K562 (cell line): ENCODE data around the gene AFAP1. TPM values are rescaled to one million over a fixed set of nuclear protein-coding genes. Genes with fewer than 3 reads are reported as not detected.

Experiments used
- ATAC-seq: fragments of 200-7000 bp; cut with Tn5 transposase; 3 replicates; pipeline ENCODE4 v1.9.1; 2020; ENCODE audit warnings: moderate library complexity
- BruUV-seq: library from RNA; stranded (reverse); fragments of 400-500 nt; replicated peaks from 2 replicates; lab custom pipeline; 2021; lab: Mats Ljungman, UMichigan
- CTCF ChIA-PET: fragments of 300-600 bp; formaldehyde crosslinking; extraction: SDS; loops from one replicate; lab custom pipeline; 2021; ENCODE audit warnings: low intra/inter-chr PET ratio; lab: Yijun Ruan, JAX
- POLR2A ChIA-PET: fragments of 300-600, 350-650 bp; sonication (Branson Sonifier 250); formaldehyde crosslinking; extraction: SDS; loops from one replicate; lab custom pipeline; 2021; ENCODE audit warnings: antibody characterized with exemption, inconsistent platforms; lab: Yijun Ruan, JAX
- DNase-seq, 4 experiments: peaks; one replicate each; pipeline versions ENCODE4 v3.0.0 to v3.0.0-alpha.2; 2011 to 2018; ENCODE audit warnings: low spot score in 3 of 4, mixed read lengths in 3 of 4; ENCODE audit errors: extremely low read depth in 1 of 4
- FAIRE-seq: peaks from 2 replicates; lab custom pipeline; 2011; peaks lifted over from hg19 to GRCh38; lab: Jason Lieb, UNC
- H2AFZ ChIP-seq: 2 replicates; pipeline ENCODE4 v1.6.0; 2011; ENCODE audit warnings: low read depth, low read length, control low read depth, inconsistent platforms
- H3K27ac ChIP-seq: fragments of 200-600 bp; 3 replicates; pipeline ENCODE4 v1.8.0; 2011; ENCODE audit warnings: low read depth, mild to moderate bottlenecking, control low read depth, inconsistent platforms, low read length, moderate library complexity, mixed read lengths; ENCODE audit errors: extremely low read depth
- H3K27me3 ChIP-seq, 2 experiments: fragments of 300-600 bp in 1 of 2; 2 replicates in 1 of 2; 3 replicates in 1 of 2; pipeline versions ENCODE4 v1.6.0 to v1.8.0; 2011; ENCODE audit warnings: inconsistent platforms in 2 of 2, low read length in 2 of 2, mild to moderate bottlenecking in 1 of 2, mixed read lengths in 1 of 2, moderate library complexity in 1 of 2; ENCODE audit not compliant: control insufficient read depth in 2 of 2, insufficient read depth in 2 of 2
- H3K36me3 ChIP-seq: fragments of 300-600 bp; 3 replicates; pipeline ENCODE4 v1.8.0; 2011; ENCODE audit warnings: mild to moderate bottlenecking, low read length, inconsistent platforms; ENCODE audit not compliant: control insufficient read depth, insufficient read depth
- H3K4me1 ChIP-seq, 2 experiments: fragments of 200-600 bp in 1 of 2; replicated peaks in 1 of 2; 2 replicates in 1 of 2; 3 replicates in 1 of 2; pipeline versions ENCODE4 v1.5.1 to v1.8.0; 2011; ENCODE audit warnings: inconsistent platforms in 2 of 2, low read length in 2 of 2, mild to moderate bottlenecking in 1 of 2, mixed read lengths in 1 of 2, moderate library complexity in 1 of 2; ENCODE audit not compliant: control insufficient read depth in 2 of 2, insufficient read depth in 2 of 2
- H3K4me2 ChIP-seq: 2 replicates; pipeline ENCODE4 v1.6.1; 2011; ENCODE audit warnings: low read length, control low read depth, inconsistent platforms, mixed read lengths; ENCODE audit not compliant: insufficient read depth
- H3K4me3 ChIP-seq: fragments of 200-600 bp; sonication (generic), shearing (Covaris generic); 2 replicates; pipeline ENCODE4 v1.5.1; 2016; ENCODE audit warnings: control low read depth, inconsistent platforms
- H3K79me2 ChIP-seq: fragments of 200-600 bp; 3 replicates; pipeline ENCODE4 v1.8.0; 2011; ENCODE audit warnings: low read length, inconsistent platforms; ENCODE audit not compliant: control insufficient read depth, insufficient read depth
- H3K9ac ChIP-seq, 2 experiments: 2 replicates each; pipeline versions ENCODE4 v1.6.0 to v1.6.1; 2011; ENCODE audit warnings: low read depth in 2 of 2, low read length in 2 of 2, control low read depth in 1 of 2, inconsistent platforms in 1 of 2, mild to moderate bottlenecking in 1 of 2, mixed read lengths in 1 of 2; ENCODE audit not compliant: insufficient read depth in 1 of 2
- H3K9me1 ChIP-seq: one replicate; pipeline ENCODE4 v1.6.0; 2011; ENCODE audit warnings: inconsistent platforms, mild to moderate bottlenecking, low read length, moderate library complexity; ENCODE audit not compliant: control insufficient read depth, insufficient read depth
- H3K9me3 ChIP-seq: replicated peaks from 2 replicates; pipeline ENCODE4 v1.5.1; 2011; ENCODE audit warnings: low read depth, low read length, inconsistent platforms; ENCODE audit not compliant: control insufficient read depth, insufficient read depth
- H4K20me1 ChIP-seq: replicated peaks from 2 replicates; pipeline ENCODE4 v1.6.1; 2011; ENCODE audit warnings: low read length, inconsistent platforms, mixed read lengths; ENCODE audit not compliant: control insufficient read depth, insufficient read depth
- BDP1 ChIP-seq: IDR thresholded peaks from 3 replicates; pipeline ENCODE4 v1.6.1; 2011; ENCODE audit not compliant: insufficient read length, insufficient read depth
- BHLHE40 ChIP-seq: IDR thresholded peaks from 2 replicates; pipeline ENCODE4 v1.6.1; 2011; ENCODE audit warnings: low read length, improper control_type of control experiment
- BRCA1 ChIP-seq, 2 experiments: fragments of 450-650 bp in 1 of 2; sonication (generic) in 1 of 2; formaldehyde crosslinking in 1 of 2; IDR thresholded peaks; 2 replicates each; pipeline versions ENCODE4 v1.5.0 to v1.6.1; 2017 to 2020; ENCODE audit warnings: mild to moderate bottlenecking in 1 of 2, missing genetic modification reagents in 1 of 2
- CREB1 ChIP-seq, 2 experiments: sonication (generic) in 1 of 2; formaldehyde crosslinking in 1 of 2; IDR thresholded peaks; 2 replicates each; pipeline versions ENCODE4 v1.6.1 to v1.8.0; 2012 to 2022; ENCODE audit warnings: inconsistent platforms in 1 of 2, mild to moderate bottlenecking in 1 of 2, missing genetic modification reagents in 1 of 2, moderate library complexity in 1 of 2
- E2F3 ChIP-seq: fragments of 250-450 bp; sonication (Bioruptor Pico); IDR thresholded peaks from 2 replicates; pipeline ENCODE4 v1.4.0; 2020; ENCODE audit warnings: mild to moderate bottlenecking
- EP400 ChIP-seq: fragments of 450-650 bp; IDR thresholded peaks from 2 replicates; pipeline ENCODE4 v1.6.1; 2017; ENCODE audit warnings: antibody characterized with exemption, mild to moderate bottlenecking, moderate library complexity
- HNRNPK ChIP-seq: fragments of 200-400 bp; formaldehyde crosslinking; IDR thresholded peaks from one replicate; pipeline ENCODE4 v1.6.1; 2018; ENCODE audit warnings: mild to moderate bottlenecking, low read depth, low read length; ENCODE audit not compliant: poor library complexity, severe bottlenecking
- HSF4 ChIP-seq: fragments of 250-450 bp; sonication (Bioruptor Pico); IDR thresholded peaks from 2 replicates; pipeline ENCODE4 v2.1.2; 2022; ENCODE audit warnings: mild to moderate bottlenecking, moderate library complexity, borderline replicate concordance
- MCM7 ChIP-seq, 2 experiments: fragments of 450-650 bp; IDR thresholded peaks; 2 replicates each; pipeline ENCODE4 v1.6.1; 2016 to 2018
- MECOM ChIP-seq: fragments of 250-450 bp; sonication (Bioruptor Pico); IDR thresholded peaks from 2 replicates; pipeline ENCODE4 v1.8.0; 2022; ENCODE audit warnings: inconsistent platforms
- NFE2 ChIP-seq: IDR thresholded peaks from 2 replicates; pipeline ENCODE4 v1.6.1; 2014; ENCODE audit warnings: antibody characterized with exemption, low read depth
- RBM14 ChIP-seq: fragments of 200-400 bp; formaldehyde crosslinking; IDR thresholded peaks from 2 replicates; pipeline ENCODE4 v1.6.1; 2018; ENCODE audit warnings: low read depth, mild to moderate bottlenecking, low read length, moderate library complexity, borderline replicate concordance; ENCODE audit not compliant: insufficient read depth
- SAFB ChIP-seq: fragments of 200-400 bp; formaldehyde crosslinking; IDR thresholded peaks from 2 replicates; pipeline ENCODE4 v1.6.1; 2017; ENCODE audit warnings: low read depth, low read length, borderline replicate concordance
- TAF1 ChIP-seq: IDR thresholded peaks from 2 replicates; pipeline ENCODE4 v1.6.1; 2011; ENCODE audit warnings: mild to moderate bottlenecking, low read length, moderate library complexity; ENCODE audit not compliant: insufficient read depth, control insufficient read depth, severe bottlenecking; ENCODE audit errors: extremely low read depth
- ZNF707 ChIP-seq: fragments of 250-450 bp; sonication (Bioruptor Pico); conservative IDR thresholded peaks from 2 replicates; pipeline ENCODE4 v1.8.0; 2022; ENCODE audit warnings: inconsistent platforms, mild to moderate bottlenecking, moderate library complexity
- WGBS: fragments of 100-300 bp; shearing (Covaris generic); methylation state at CpG from one replicate; pipeline ENCODE4 v1.1.6; 2016; ENCODE audit warnings: low coverage, mixed read lengths; ENCODE audit not compliant: insufficient coverage; ENCODE audit errors: missing lambda C conversion rate; 5-methylcytosine and 5-hydroxymethylcytosine counted together
- in situ Hi-C: fragments of 300-500 bp; cut with MboI; formaldehyde crosslinking; loops from 4 replicates; pipeline ENCODE4 v1.15.0; 2018; ENCODE audit warnings: inconsistent platforms, mixed read lengths
- intact Hi-C: fragments of 100-400 bp; cut with micrococcal nuclease; formaldehyde crosslinking; loops from 2 replicates; pipeline ENCODE4 v1.14.2; 2022
- polyA plus RNA-seq, 8 experiments: library from polyadenylated mRNA; depleted of rRNA in 4 of 8; stranded (reverse) in 5 of 8; unstranded in 3 of 8; fragments of >200 nt; fragmentation: Nextera tagmentation in 2 of 8; fragmentation: Illumina TruSeq in 1 of 8; extraction: Ambion mirVana in 2 of 8; extraction: Trizol in 1 of 8; gene quantifications; 2 replicates each; pipeline versions ENCODE4 v1.2.1 to v1.2.3, GENCODE V29; 2011 to 2014; ENCODE audit warnings: inconsistent platforms in 1 of 8, missing spikeins in 1 of 8
- total RNA-seq, 7 experiments: library from RNA; depleted of rRNA in 6 of 7; stranded (reverse); fragments of >200 nt in 6 of 7; fragmentation: Illumina TruSeq in 2 of 7; extraction: Trizol in 2 of 7; gene quantifications; 2 replicates each; pipeline versions ENCODE4 v1.2.1 to v1.2.3, GENCODE V29; 2011 to 2021; ENCODE audit warnings: low replicate concordance in 1 of 7
- TF ChIP-seq, protein P1 (sequence below), 3 experiments: IDR thresholded peaks in 2 of 3; conservative IDR thresholded peaks in 1 of 3; 2 replicates each; pipeline ENCODE4 v1.5.1; 2011 to 2012; ENCODE audit warnings: low read length in 3 of 3, mild to moderate bottlenecking in 3 of 3, control low read depth in 2 of 3, improper control_type of control experiment in 1 of 3, inconsistent platforms in 1 of 3, low read depth in 1 of 3, mixed read lengths in 1 of 3, moderate library complexity in 1 of 3; ENCODE audit not compliant: insufficient read depth in 2 of 3
- TF ChIP-seq, protein P2 (sequence below): fragments of 250-450 bp; sonication (Bioruptor Pico); IDR thresholded peaks from 2 replicates; pipeline ENCODE4 v1.8.0; 2022; ENCODE audit warnings: moderate library complexity, mild to moderate bottlenecking, inconsistent platforms

The AFAP1 gene
- total and polyA plus RNA-seq, 9 of the 15 experiments (the other 6 are each of a cell fraction or from before 2014, with no cell fraction given), result 0.07 to 0.42 (median 0.12) TPM; not detected in 1

DNA sequence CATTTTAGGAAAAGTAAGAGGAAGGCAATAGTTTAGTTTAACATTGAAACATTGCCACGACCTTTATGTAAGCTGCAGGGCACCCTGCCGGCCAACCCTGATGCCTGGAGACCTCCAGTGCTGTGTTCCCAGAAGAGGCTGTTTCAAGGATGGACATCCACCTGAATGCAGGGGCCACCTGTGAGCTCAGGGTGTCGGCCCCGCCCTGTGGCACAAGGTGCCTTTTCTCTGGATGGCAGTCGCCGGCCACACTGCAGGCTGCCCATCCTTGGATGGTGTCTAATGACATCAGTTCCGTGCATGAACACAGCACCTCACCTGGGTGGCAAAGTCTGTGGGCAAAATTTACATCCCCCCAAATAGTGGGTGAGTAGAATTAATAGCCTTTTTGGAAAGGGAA lies 180.0 kb downstream of the AFAP1 start:
- FAIRE-seq, result no peak
- Histone ChIP-seq H3K79me2 (peaks cover 44% of the 10 kb centered on the region), H3K4me3 (no peak overlapping the region), H3K9me3 (no peaks in the 10 kb centered on the region; the same call in 1 of the 2 replicates), H4K20me1 (peaks cover 6% of the 10 kb centered on the region), H3K4me1 (peaks cover 5 to 45% of the 10 kb centered on the region in 2 experiments; a peak in 3 of 5 replicates), H2AFZ (no peak overlapping the region), H3K4me2 (no peak overlapping the region), H3K27me3 (no peaks in the 10 kb centered on the region), H3K9me1 (no peaks in the 10 kb centered on the region), H3K9ac (no peak overlapping the region), H3K27ac (no peak overlapping the region), H3K36me3 (peaks cover 4% of the 10 kb centered on the region; the same call in 1 of the 3 replicates)
- DNase-seq, result no peak
- TF ChIP-seq BDP1, result no peak
- no peak for TF ChIP-seq BHLHE40
- no peak for TF ChIP-seq MCM7 (IDR thresholded peaks at IDR 0.05)
- no peak for TF ChIP-seq TAF1
- no peak for TF ChIP-seq MECOM (CRISPR knock-in tag)
- TF ChIP-seq HSF4 (CRISPR knock-in tag), result no peak
- TF ChIP-seq, protein P1, sequence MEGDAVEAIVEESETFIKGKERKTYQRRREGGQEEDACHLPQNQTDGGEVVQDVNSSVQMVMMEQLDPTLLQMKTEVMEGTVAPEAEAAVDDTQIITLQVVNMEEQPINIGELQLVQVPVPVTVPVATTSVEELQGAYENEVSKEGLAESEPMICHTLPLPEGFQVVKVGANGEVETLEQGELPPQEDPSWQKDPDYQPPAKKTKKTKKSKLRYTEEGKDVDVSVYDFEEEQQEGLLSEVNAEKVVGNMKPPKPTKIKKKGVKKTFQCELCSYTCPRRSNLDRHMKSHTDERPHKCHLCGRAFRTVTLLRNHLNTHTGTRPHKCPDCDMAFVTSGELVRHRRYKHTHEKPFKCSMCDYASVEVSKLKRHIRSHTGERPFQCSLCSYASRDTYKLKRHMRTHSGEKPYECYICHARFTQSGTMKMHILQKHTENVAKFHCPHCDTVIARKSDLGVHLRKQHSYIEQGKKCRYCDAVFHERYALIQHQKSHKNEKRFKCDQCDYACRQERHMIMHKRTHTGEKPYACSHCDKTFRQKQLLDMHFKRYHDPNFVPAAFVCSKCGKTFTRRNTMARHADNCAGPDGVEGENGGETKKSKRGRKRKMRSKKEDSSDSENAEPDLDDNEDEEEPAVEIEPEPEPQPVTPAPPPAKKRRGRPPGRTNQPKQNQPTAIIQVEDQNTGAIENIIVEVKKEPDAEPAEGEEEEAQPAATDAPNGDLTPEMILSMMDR (IDR thresholded peaks at IDR 0.05 in 2 of 3, conservative IDR thresholded peaks at IDR 0.05 in 1 of 3; ENCODE audit: insufficient read depth in 2 of 3, low read depth in 1 of 3, low read length in 3 of 3), result no peak
- no peak for TF ChIP-seq CREB1 (IDR thresholded peaks at IDR 0.05)
- no peak for TF ChIP-seq CREB1 (CRISPR knock-in tag; IDR thresholded peaks at IDR 0.05)
- no peak for TF ChIP-seq E2F3 (CRISPR knock-in tag)
- TF ChIP-seq EP400, result no peak
- TF ChIP-seq, protein P2, sequence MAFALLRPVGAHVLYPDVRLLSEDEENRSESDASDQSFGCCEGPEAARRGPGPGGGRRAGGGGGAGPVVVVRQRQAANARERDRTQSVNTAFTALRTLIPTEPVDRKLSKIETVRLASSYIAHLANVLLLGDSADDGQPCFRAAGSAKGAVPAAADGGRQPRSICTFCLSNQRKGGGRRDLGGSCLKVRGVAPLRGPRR, result no peak
- TF ChIP-seq HNRNPK, result no peak
- TF ChIP-seq BRCA1 (IDR thresholded peaks at IDR 0.05), result no peak
- no peak for TF ChIP-seq BRCA1 (CRISPR knock-in tag; IDR thresholded peaks at IDR 0.05)
- TF ChIP-seq NFE2, result no peak
- TF ChIP-seq SAFB, result no peak
- no peak for TF ChIP-seq RBM14
- no peak for TF ChIP-seq ZNF707 (CRISPR knock-in tag)
- ChIA-PET CTCF (no interaction called here), POLR2A (no interaction called here)
- no peak for ATAC-seq
- 52% methylated on average over 5 of the region's 7 CpGs for WGBS
- BruUV-seq, result no TSS peak
- intact Hi-C loops (no loop called here), in situ Hi-C loops (no loop called here)
